ENCODE data around the gene FGF14.

Gene FGF14

GRCh38 chr13:101817898-101818297, 584.0 kb downstream of the FGF14 start:
- no peak overlapping the region for H3K14ac ChIP-seq (ENCODE audit: low read length)
- H3K27me3 ChIP-seq (ENCODE audit: insufficient read depth, low read length) = no peaks in the 10 kb centered on the region
- no peak overlapping the region for H4K91ac ChIP-seq (ENCODE audit: low read depth, low read length)
- no peaks in the 10 kb centered on the region for H3K4me1 ChIP-seq (ENCODE audit: control insufficient read depth in 1 of 2, insufficient read depth in 2 of 2, low read length in 2 of 2)
- no peak for DNase-seq
- H3K4ac ChIP-seq (ENCODE audit: low read depth, low read length) = no peak overlapping the region
- H2BK120ac ChIP-seq (ENCODE audit: insufficient read depth, low read length, poor library complexity) = no peak overlapping the region
- no peak overlapping the region for H2AFZ ChIP-seq (ENCODE audit: insufficient read depth, low read length, poor library complexity)
- no peak overlapping the region for H3K4me3 ChIP-seq (ENCODE audit: low read depth, low read length)
- no peak overlapping the region for H4K12ac ChIP-seq (ENCODE audit: low read depth, low read length)
- H3K79me2 ChIP-seq (ENCODE audit: control insufficient read depth, insufficient read depth, low read length, poor library complexity) = no peaks in the 10 kb centered on the region
- no peak overlapping the region for H2BK5ac ChIP-seq (ENCODE audit: low read depth, low read length, poor library complexity)
- H3K4me2 ChIP-seq (ENCODE audit: low read length) = no peak overlapping the region
- H3K9me3 ChIP-seq (ENCODE audit: insufficient read depth, low read depth, low read length) = no peaks in the 10 kb centered on the region
- no peak overlapping the region for H3K27ac ChIP-seq (ENCODE audit: low read depth, low read length)
- H3K9ac ChIP-seq (ENCODE audit: low read length) = no peak overlapping the region
- no peak overlapping the region for H4K8ac ChIP-seq (ENCODE audit: low read depth, low read length)
- H2AK5ac ChIP-seq (ENCODE audit: low read length) = no peak overlapping the region
- H2BK12ac ChIP-seq (ENCODE audit: low read length) = no peak overlapping the region
- no peaks in the 10 kb centered on the region for H3K36me3 ChIP-seq (ENCODE audit: control insufficient read depth in 1 of 2, insufficient read depth in 2 of 2, low read length in 2 of 2)
- no peak overlapping the region for H3K18ac ChIP-seq (ENCODE audit: low read length)
- WGBS (ENCODE audit: extremely low coverage, insufficient coverage, insufficient read length) = no CpG with 5 or more reads among the region's 3 CpGs
- no peak overlapping the region for H3K23ac ChIP-seq (ENCODE audit: low read length)
- no peaks in the 10 kb centered on the region for H3K79me1 ChIP-seq (ENCODE audit: low read length)

- no peak overlapping the region for H4K91ac ChIP-seq (ENCODE audit: low read depth, low read length)
- no peaks in the 10 kb centered on the region for H3K4me1 ChIP-seq (ENCODE audit: control insufficient read depth in 1 of 2, insufficient read depth in 2 of 2, low read length in 2 of 2)
- H3K27me3 ChIP-seq (ENCODE audit: insufficient read depth, low read length) = no peaks in the 10 kb centered on the region
- H3K4me3 ChIP-seq (ENCODE audit: low read depth, low read length) = no peak overlapping the region
- H2AFZ ChIP-seq (ENCODE audit: insufficient read depth, low read length, poor library complexity) = no peak overlapping the region
- H2BK120ac ChIP-seq (ENCODE audit: insufficient read depth, low read length, poor library complexity) = no peak overlapping the region
- H3K4ac ChIP-seq (ENCODE audit: low read depth, low read length) = no peak overlapping the region
- no peak overlapping the region for H3K9ac ChIP-seq (ENCODE audit: low read length)
- no peak overlapping the region for H4K8ac ChIP-seq (ENCODE audit: low read depth, low read length)
- DNase-seq = no peak
- H3K79me1 ChIP-seq (ENCODE audit: low read length) = no peaks in the 10 kb centered on the region
- no peak overlapping the region for H2AK5ac ChIP-seq (ENCODE audit: low read length)
- no peak overlapping the region for H3K23ac ChIP-seq (ENCODE audit: low read length)
- H4K12ac ChIP-seq (ENCODE audit: low read depth, low read length) = no peak overlapping the region
- no peak overlapping the region for H2BK12ac ChIP-seq (ENCODE audit: low read length)
- no peak overlapping the region for H3K27ac ChIP-seq (ENCODE audit: low read depth, low read length)
- no CpG with 5 or more reads among the region's 1 CpG for WGBS (ENCODE audit: extremely low coverage, insufficient coverage, insufficient read length)
- H3K36me3 ChIP-seq (ENCODE audit: control insufficient read depth in 1 of 2, insufficient read depth in 2 of 2, low read length in 2 of 2) = no peaks in the 10 kb centered on the region
- no peak overlapping the region for H3K18ac ChIP-seq (ENCODE audit: low read length)
- no peaks in the 10 kb centered on the region for H3K79me2 ChIP-seq (ENCODE audit: control insufficient read depth, insufficient read depth, low read length, poor library complexity)
- no peak overlapping the region for H3K14ac ChIP-seq (ENCODE audit: low read length)
- no peak overlapping the region for H2BK5ac ChIP-seq (ENCODE audit: low read depth, low read length, poor library complexity)
- H3K4me2 ChIP-seq (ENCODE audit: low read length) = no peak overlapping the region
- H3K9me3 ChIP-seq (ENCODE audit: insufficient read depth, low read depth, low read length) = no peaks in the 10 kb centered on the region
These were observed 590.0 kb downstream of the FGF14 start for GRCh38 chr13:101811881-101812280.

- Histone ChIP-seq H2BK12ac (ENCODE audit: low read length) (no peak overlapping the region), H3K4ac (ENCODE audit: low read depth, low read length) (no peak overlapping the region), H2BK120ac (ENCODE audit: insufficient read depth, low read length, poor library complexity) (no peak overlapping the region), H3K79me2 (ENCODE audit: control insufficient read depth, insufficient read depth, low read length, poor library complexity) (no peaks in the 10 kb centered on the region), H3K18ac (ENCODE audit: low read length) (no peak overlapping the region), H3K4me2 (ENCODE audit: low read length) (no peak overlapping the region), H2AFZ (ENCODE audit: insufficient read depth, low read length, poor library complexity) (no peak overlapping the region), H3K4me1 (ENCODE audit: control insufficient read depth in 1 of 2, insufficient read depth in 2 of 2, low read length in 2 of 2) (no peaks in the 10 kb centered on the region), H3K23ac (ENCODE audit: low read length) (no peak overlapping the region), H3K9me3 (ENCODE audit: insufficient read depth, low read depth, low read length) (no peaks in the 10 kb centered on the region), H3K4me3 (ENCODE audit: low read depth, low read length) (no peak overlapping the region), H2BK5ac (ENCODE audit: low read depth, low read length, poor library complexity) (no peak overlapping the region), H4K12ac (ENCODE audit: low read depth, low read length) (no peak overlapping the region), H3K36me3 (ENCODE audit: control insufficient read depth in 1 of 2, insufficient read depth in 2 of 2, low read length in 2 of 2) (no peaks in the 10 kb centered on the region), H3K27me3 (ENCODE audit: insufficient read depth, low read length) (no peaks in the 10 kb centered on the region), H2AK5ac (ENCODE audit: low read length) (no peak overlapping the region), H3K9ac (ENCODE audit: low read length) (no peak overlapping the region), H3K14ac (ENCODE audit: low read length) (no peak overlapping the region), H4K91ac (ENCODE audit: low read depth, low read length) (no peak overlapping the region), H3K79me1 (ENCODE audit: low read length) (no peaks in the 10 kb centered on the region), H4K8ac (ENCODE audit: low read depth, low read length) (no peak overlapping the region), H3K27ac (ENCODE audit: low read depth, low read length) (no peak overlapping the region)
- no CpG with 5 or more reads among the region's 1 CpG for WGBS (ENCODE audit: extremely low coverage, insufficient coverage, insufficient read length)
- no peak for DNase-seq
These were observed 590.5 kb downstream of the FGF14 start for GRCh38 chr13:101811284-101811839.

- no peak overlapping the region for H3K14ac ChIP-seq (ENCODE audit: low read length)
- H3K9ac ChIP-seq (ENCODE audit: low read length) = no peak overlapping the region
- no peak overlapping the region for H4K8ac ChIP-seq (ENCODE audit: low read depth, low read length)
- H2BK120ac ChIP-seq (ENCODE audit: insufficient read depth, low read length, poor library complexity) = no peak overlapping the region
- no peak overlapping the region for H2AFZ ChIP-seq (ENCODE audit: insufficient read depth, low read length, poor library complexity)
- H3K27me3 ChIP-seq (ENCODE audit: insufficient read depth, low read length) = no peaks in the 10 kb centered on the region
- H3K18ac ChIP-seq (ENCODE audit: low read length) = no peak overlapping the region
- no peak overlapping the region for H3K4me2 ChIP-seq (ENCODE audit: low read length)
- H3K4ac ChIP-seq (ENCODE audit: low read depth, low read length) = no peak overlapping the region
- no peaks in the 10 kb centered on the region for H3K9me3 ChIP-seq (ENCODE audit: insufficient read depth, low read depth, low read length)
- H3K4me1 ChIP-seq (ENCODE audit: control insufficient read depth in 1 of 2, insufficient read depth in 2 of 2, low read length in 2 of 2) = no peaks in the 10 kb centered on the region
- H3K79me1 ChIP-seq (ENCODE audit: low read length) = no peaks in the 10 kb centered on the region
- H3K79me2 ChIP-seq (ENCODE audit: control insufficient read depth, insufficient read depth, low read length, poor library complexity) = no peaks in the 10 kb centered on the region
- H4K91ac ChIP-seq (ENCODE audit: low read depth, low read length) = no peak overlapping the region
- no peak overlapping the region for H2BK5ac ChIP-seq (ENCODE audit: low read depth, low read length, poor library complexity)
- H3K36me3 ChIP-seq (ENCODE audit: control insufficient read depth in 1 of 2, insufficient read depth in 2 of 2, low read length in 2 of 2) = no peaks in the 10 kb centered on the region
- H3K27ac ChIP-seq (ENCODE audit: low read depth, low read length) = no peak overlapping the region
- H3K4me3 ChIP-seq (ENCODE audit: low read depth, low read length) = no peak overlapping the region
- no peak overlapping the region for H2AK5ac ChIP-seq (ENCODE audit: low read length)
- no peak overlapping the region for H2BK12ac ChIP-seq (ENCODE audit: low read length)
- WGBS (ENCODE audit: extremely low coverage, insufficient coverage, insufficient read length) = no CpG with 5 or more reads among the region's 4 CpGs
- H4K12ac ChIP-seq (ENCODE audit: low read depth, low read length) = no peak overlapping the region
- DNase-seq = no peak
- H3K23ac ChIP-seq (ENCODE audit: low read length) = no peak overlapping the region
These were observed 602.7 kb downstream of the FGF14 start for GRCh38 chr13:101799196-101799595.
